Measurements from ENCODE around the gene MYO6.
"Not testable (repeated sequence)": the region's sequence is repeated elsewhere in the genome, so short reads cannot be mapped to it uniquely, and the experiment has no call there.

The MYO6 gene

GRCh38 chr6:75882734-75883133, 133.7 kb downstream of the MYO6 start:
- Histone ChIP-seq H2AFZ (ENCODE audit: low read length, unreplicated experiment) (no peak overlapping the region), H3K27ac (ENCODE audit: low read depth, low read length) (no peak overlapping the region), H3K4me1 (ENCODE audit: control insufficient read depth, insufficient read depth, low read length, unreplicated experiment) (peaks cover 8% of the 10 kb centered on the region), H3K79me2 (ENCODE audit: control insufficient read depth, insufficient read depth, low read length, unreplicated experiment) (no peaks in the 10 kb centered on the region), H3K4me3 (ENCODE audit: low read depth, low read length) (no peak overlapping the region), H3K27me3 (ENCODE audit: insufficient read depth, low read length) (no peaks in the 10 kb centered on the region), H3K36me3 (ENCODE audit: insufficient read depth, low read length) (no peaks in the 10 kb centered on the region)

GRCh38 chr6:75884822-75885221, 135.8 kb downstream of the MYO6 start:
- H3K4me1 ChIP-seq (ENCODE audit: control insufficient read depth, insufficient read depth, low read length, unreplicated experiment), result peaks cover 8% of the 10 kb centered on the region
- H3K27ac ChIP-seq (ENCODE audit: low read depth, low read length), result no peak overlapping the region
- no peaks in the 10 kb centered on the region for H3K36me3 ChIP-seq (ENCODE audit: insufficient read depth, low read length)
- no peak overlapping the region for H2AFZ ChIP-seq (ENCODE audit: low read length, unreplicated experiment)
- H3K27me3 ChIP-seq (ENCODE audit: insufficient read depth, low read length), result no peaks in the 10 kb centered on the region
- no peak overlapping the region for H3K4me3 ChIP-seq (ENCODE audit: low read depth, low read length)
- no peaks in the 10 kb centered on the region for H3K79me2 ChIP-seq (ENCODE audit: control insufficient read depth, insufficient read depth, low read length, unreplicated experiment)

- H2AFZ ChIP-seq (ENCODE audit: low read length, unreplicated experiment), result no peak overlapping the region
- H3K27ac ChIP-seq (ENCODE audit: low read depth, low read length), result no peak overlapping the region
- H3K27me3 ChIP-seq (ENCODE audit: insufficient read depth, low read length), result no peaks in the 10 kb centered on the region
- no peaks in the 10 kb centered on the region for H3K4me1 ChIP-seq (ENCODE audit: control insufficient read depth, insufficient read depth, low read length, unreplicated experiment)
- no peaks in the 10 kb centered on the region for H3K79me2 ChIP-seq (ENCODE audit: control insufficient read depth, insufficient read depth, low read length, unreplicated experiment)
- H3K4me3 ChIP-seq (ENCODE audit: low read depth, low read length), result no peak overlapping the region
- no peaks in the 10 kb centered on the region for H3K36me3 ChIP-seq (ENCODE audit: insufficient read depth, low read length)
Measured at GRCh38 chr6:75892384-75892783, 143.3 kb downstream of the MYO6 start.

DNA sequence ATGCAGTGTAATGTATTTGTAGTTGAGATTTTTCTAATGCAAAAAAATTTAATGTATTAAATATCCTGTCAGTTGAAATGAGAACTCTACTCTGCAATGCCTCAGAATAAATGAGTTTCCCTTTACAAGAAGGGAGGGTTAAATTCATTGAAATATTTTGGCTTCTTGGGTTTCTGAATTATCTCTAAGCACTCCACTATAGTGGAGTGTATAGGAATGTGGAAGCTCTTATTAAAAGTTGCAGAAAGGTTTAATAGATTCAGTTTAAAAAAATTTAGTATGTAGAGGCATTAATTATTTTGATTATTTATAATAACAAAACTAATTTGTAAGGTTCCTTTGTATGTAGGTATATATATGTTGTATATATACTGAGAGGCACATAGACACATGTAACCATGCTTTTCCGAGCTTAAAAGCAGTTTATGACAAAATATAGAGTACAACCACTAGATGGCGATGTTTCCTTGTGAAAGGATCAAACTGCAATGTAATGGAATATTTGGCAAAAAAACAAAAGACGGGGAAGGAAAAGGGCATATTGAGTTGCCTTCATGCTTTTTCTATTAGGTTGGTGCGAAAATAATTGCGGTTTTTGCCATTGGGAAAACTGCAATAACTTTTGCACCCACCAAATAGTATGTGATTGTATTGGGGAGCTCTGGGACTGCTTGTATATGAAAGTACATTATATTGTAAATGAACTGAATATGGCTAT, 144.2 kb downstream of the MYO6 start:
- Histone ChIP-seq H3K27me3 (ENCODE audit: insufficient read depth, low read length) (no peaks in the 10 kb centered on the region), H3K27ac (ENCODE audit: low read depth, low read length) (no peak overlapping the region), H3K79me2 (ENCODE audit: control insufficient read depth, insufficient read depth, low read length, unreplicated experiment) (no peaks in the 10 kb centered on the region), H2AFZ (ENCODE audit: low read length, unreplicated experiment) (no peak overlapping the region), H3K4me1 (ENCODE audit: control insufficient read depth, insufficient read depth, low read length, unreplicated experiment) (no peaks in the 10 kb centered on the region), H3K36me3 (ENCODE audit: insufficient read depth, low read length) (no peaks in the 10 kb centered on the region), H3K4me3 (ENCODE audit: low read depth, low read length) (no peak overlapping the region)

GRCh38 chr6:75893776-75894152, 144.7 kb downstream of the MYO6 start:
- Histone ChIP-seq H3K27me3 (ENCODE audit: insufficient read depth, low read length) (no peaks in the 10 kb centered on the region), H2AFZ (ENCODE audit: low read length, unreplicated experiment) (no peak overlapping the region), H3K36me3 (ENCODE audit: insufficient read depth, low read length) (no peaks in the 10 kb centered on the region), H3K4me3 (ENCODE audit: low read depth, low read length) (no peak overlapping the region), H3K4me1 (ENCODE audit: control insufficient read depth, insufficient read depth, low read length, unreplicated experiment) (no peaks in the 10 kb centered on the region), H3K27ac (ENCODE audit: low read depth, low read length) (no peak overlapping the region), H3K79me2 (ENCODE audit: control insufficient read depth, insufficient read depth, low read length, unreplicated experiment) (no peaks in the 10 kb centered on the region)

DNA sequence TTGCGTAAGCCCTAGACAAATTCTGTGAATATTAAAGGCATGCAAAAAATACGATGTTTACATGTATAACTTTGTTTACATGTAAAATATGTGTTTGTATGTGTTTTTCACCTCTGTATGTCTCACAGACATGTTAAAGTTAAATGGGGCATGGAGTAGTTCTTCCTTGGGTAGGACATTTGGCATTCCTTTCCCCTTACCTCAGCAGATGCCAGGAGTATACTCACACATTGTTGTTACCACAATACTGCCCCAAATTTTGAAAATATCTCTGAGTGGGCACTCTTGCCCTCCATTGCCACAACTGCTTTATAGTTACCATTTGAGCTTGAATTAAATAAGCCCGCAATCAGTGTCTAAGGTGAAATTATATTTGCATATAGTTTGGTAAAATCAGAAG, 147.5 kb downstream of the MYO6 start:
- no peaks in the 10 kb centered on the region for H3K79me2 ChIP-seq (ENCODE audit: control insufficient read depth, insufficient read depth, low read length, unreplicated experiment)
- no peaks in the 10 kb centered on the region for H3K4me1 ChIP-seq (ENCODE audit: control insufficient read depth, insufficient read depth, low read length, unreplicated experiment)
- H3K27me3 ChIP-seq (ENCODE audit: insufficient read depth, low read length), result no peaks in the 10 kb centered on the region
- H3K36me3 ChIP-seq (ENCODE audit: insufficient read depth, low read length), result no peaks in the 10 kb centered on the region
- H3K27ac ChIP-seq (ENCODE audit: low read depth, low read length), result no peak overlapping the region
- H3K4me3 ChIP-seq (ENCODE audit: low read depth, low read length), result no peak overlapping the region
- H2AFZ ChIP-seq (ENCODE audit: low read length, unreplicated experiment), result no peak overlapping the region

GRCh38 chr6:75900216-75900615, 151.2 kb downstream of the MYO6 start:
- not testable (repeated sequence) for H3K27me3 ChIP-seq (ENCODE audit: insufficient read depth, low read length); H3K4me1 ChIP-seq (ENCODE audit: control insufficient read depth, insufficient read depth, low read length, unreplicated experiment); H3K4me3 ChIP-seq (ENCODE audit: low read depth, low read length); H3K79me2 ChIP-seq (ENCODE audit: control insufficient read depth, insufficient read depth, low read length, unreplicated experiment); H3K36me3 ChIP-seq (ENCODE audit: insufficient read depth, low read length); H3K27ac ChIP-seq (ENCODE audit: low read depth, low read length); H2AFZ ChIP-seq (ENCODE audit: low read length, unreplicated experiment)

GRCh38 chr6:75905129-75905528, 156.1 kb downstream of the MYO6 start:
- not testable (repeated sequence) for H3K4me3 ChIP-seq (ENCODE audit: low read depth, low read length); H3K4me1 ChIP-seq (ENCODE audit: control insufficient read depth, insufficient read depth, low read length, unreplicated experiment); H2AFZ ChIP-seq (ENCODE audit: low read length, unreplicated experiment); H3K36me3 ChIP-seq (ENCODE audit: insufficient read depth, low read length); H3K79me2 ChIP-seq (ENCODE audit: control insufficient read depth, insufficient read depth, low read length, unreplicated experiment); H3K27ac ChIP-seq (ENCODE audit: low read depth, low read length); H3K27me3 ChIP-seq (ENCODE audit: insufficient read depth, low read length)

DNA sequence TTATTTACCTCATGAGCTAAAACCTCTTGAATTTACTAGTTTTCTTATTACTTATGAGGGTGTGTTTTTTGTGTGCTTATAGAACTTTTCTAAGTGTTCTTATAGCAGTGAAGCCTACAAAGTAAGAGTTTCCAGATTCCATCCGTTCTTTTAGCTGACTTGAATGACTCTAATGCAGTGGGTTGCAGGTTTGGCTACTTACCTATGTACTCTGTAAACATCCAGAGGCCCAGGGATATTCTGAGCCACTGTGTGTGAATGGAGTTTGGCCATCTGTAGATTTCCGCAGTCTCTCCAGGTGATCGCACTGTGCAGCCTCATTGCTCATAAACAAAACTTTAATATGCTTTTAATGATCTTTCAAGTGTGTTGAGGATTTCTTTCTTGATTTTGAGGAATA, 157.8 kb downstream of the MYO6 start:
- no peaks in the 10 kb centered on the region for H3K79me2 ChIP-seq (ENCODE audit: control insufficient read depth, insufficient read depth, low read length, unreplicated experiment)
- no peak overlapping the region for H3K4me3 ChIP-seq (ENCODE audit: low read depth, low read length)
- H3K27me3 ChIP-seq (ENCODE audit: insufficient read depth, low read length), result no peaks in the 10 kb centered on the region
- no peaks in the 10 kb centered on the region for H3K36me3 ChIP-seq (ENCODE audit: insufficient read depth, low read length)
- no peak overlapping the region for H3K27ac ChIP-seq (ENCODE audit: low read depth, low read length)
- no peak overlapping the region for H2AFZ ChIP-seq (ENCODE audit: low read length, unreplicated experiment)
- H3K4me1 ChIP-seq (ENCODE audit: control insufficient read depth, insufficient read depth, low read length, unreplicated experiment), result no peaks in the 10 kb centered on the region

- no peaks in the 10 kb centered on the region for H3K4me1 ChIP-seq (ENCODE audit: control insufficient read depth, insufficient read depth, low read length, unreplicated experiment)
- no peak overlapping the region for H2AFZ ChIP-seq (ENCODE audit: low read length, unreplicated experiment)
- H3K27me3 ChIP-seq (ENCODE audit: insufficient read depth, low read length), result no peaks in the 10 kb centered on the region
- no peak overlapping the region for H3K4me3 ChIP-seq (ENCODE audit: low read depth, low read length)
- no peaks in the 10 kb centered on the region for H3K79me2 ChIP-seq (ENCODE audit: control insufficient read depth, insufficient read depth, low read length, unreplicated experiment)
- H3K27ac ChIP-seq (ENCODE audit: low read depth, low read length), result no peak overlapping the region
- no peaks in the 10 kb centered on the region for H3K36me3 ChIP-seq (ENCODE audit: insufficient read depth, low read length)
Measured at GRCh38 chr6:75907444-75907843, 158.4 kb downstream of the MYO6 start.

DNA sequence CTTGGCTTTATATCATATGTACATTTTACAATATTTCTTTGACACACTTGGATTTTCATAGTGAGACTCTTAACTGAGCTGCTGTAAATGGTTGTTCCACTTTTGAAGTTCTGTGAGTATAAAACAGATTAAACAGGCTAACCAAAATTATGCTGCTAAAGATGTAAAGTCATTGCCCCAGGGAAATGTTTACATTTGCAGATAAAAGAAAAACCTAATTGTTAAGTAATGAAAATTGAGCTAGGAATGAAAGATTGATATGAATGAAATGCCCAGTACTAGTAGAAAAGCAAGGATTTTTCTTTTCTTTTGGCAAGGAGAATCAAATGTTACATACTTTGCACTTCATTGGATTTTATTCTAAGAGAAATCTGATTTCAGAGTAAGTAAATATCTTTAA, 164.0 kb downstream of the MYO6 start:
- Histone ChIP-seq H3K27ac (ENCODE audit: low read depth, low read length) (no peak overlapping the region), H3K36me3 (ENCODE audit: insufficient read depth, low read length) (no peaks in the 10 kb centered on the region), H3K27me3 (ENCODE audit: insufficient read depth, low read length) (no peaks in the 10 kb centered on the region), H2AFZ (ENCODE audit: low read length, unreplicated experiment) (no peak overlapping the region), H3K4me1 (ENCODE audit: control insufficient read depth, insufficient read depth, low read length, unreplicated experiment) (no peaks in the 10 kb centered on the region), H3K79me2 (ENCODE audit: control insufficient read depth, insufficient read depth, low read length, unreplicated experiment) (no peaks in the 10 kb centered on the region), H3K4me3 (ENCODE audit: low read depth, low read length) (no peak overlapping the region)

All from ACC112 (cell line).